Measurements from ENCODE around the gene TP53TG5.

GRCh38 chr20:45341579-45341938 is 36.6 kb downstream of the TP53TG5 start:
- TF ChIP-seq CTCF (IDR thresholded peaks at IDR 0.05) (no peak), POLR2AphosphoS5 (IDR thresholded peaks at IDR 0.05) (no peak)

Data from breast epithelium (tissue), 3 donors.